ENCODE results near the gene MAF.

DNA sequence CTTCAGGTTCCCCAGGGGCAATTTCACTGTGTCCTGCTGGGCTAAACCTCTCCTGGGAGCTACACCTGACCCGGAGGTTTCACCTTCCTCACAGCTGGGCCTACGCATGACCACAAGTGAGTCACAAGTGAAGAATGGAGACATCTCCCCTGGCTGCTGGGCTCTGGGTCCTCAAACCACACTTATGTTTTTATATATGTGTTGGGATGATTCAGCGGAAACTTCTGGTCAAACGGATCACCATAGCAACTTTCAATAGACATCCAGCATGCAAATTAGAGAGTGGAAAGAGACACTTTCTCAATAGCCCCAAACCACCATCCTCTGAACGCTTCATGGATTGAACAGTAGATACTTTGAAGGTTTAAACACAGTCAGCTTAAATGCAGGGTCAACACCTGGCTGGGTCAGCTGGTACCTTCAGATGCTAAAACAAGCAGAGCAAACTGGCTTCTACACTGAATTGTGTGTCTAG lies 28.0 kb upstream of the MAF start:
- TF ChIP-seq EZH2 (IDR thresholded peaks at IDR 0.05; ENCODE audit: borderline replicate concordance): no peak
- TF ChIP-seq, protein P1, sequence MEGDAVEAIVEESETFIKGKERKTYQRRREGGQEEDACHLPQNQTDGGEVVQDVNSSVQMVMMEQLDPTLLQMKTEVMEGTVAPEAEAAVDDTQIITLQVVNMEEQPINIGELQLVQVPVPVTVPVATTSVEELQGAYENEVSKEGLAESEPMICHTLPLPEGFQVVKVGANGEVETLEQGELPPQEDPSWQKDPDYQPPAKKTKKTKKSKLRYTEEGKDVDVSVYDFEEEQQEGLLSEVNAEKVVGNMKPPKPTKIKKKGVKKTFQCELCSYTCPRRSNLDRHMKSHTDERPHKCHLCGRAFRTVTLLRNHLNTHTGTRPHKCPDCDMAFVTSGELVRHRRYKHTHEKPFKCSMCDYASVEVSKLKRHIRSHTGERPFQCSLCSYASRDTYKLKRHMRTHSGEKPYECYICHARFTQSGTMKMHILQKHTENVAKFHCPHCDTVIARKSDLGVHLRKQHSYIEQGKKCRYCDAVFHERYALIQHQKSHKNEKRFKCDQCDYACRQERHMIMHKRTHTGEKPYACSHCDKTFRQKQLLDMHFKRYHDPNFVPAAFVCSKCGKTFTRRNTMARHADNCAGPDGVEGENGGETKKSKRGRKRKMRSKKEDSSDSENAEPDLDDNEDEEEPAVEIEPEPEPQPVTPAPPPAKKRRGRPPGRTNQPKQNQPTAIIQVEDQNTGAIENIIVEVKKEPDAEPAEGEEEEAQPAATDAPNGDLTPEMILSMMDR (IDR thresholded peaks at IDR 0.05; ENCODE audit: poor library complexity): no peak
